Caco-2 (cell line): Measurements from ENCODE around the gene CXorf38. TPM values are rescaled to one million over a fixed set of nuclear protein-coding genes. Genes with fewer than 3 reads are reported as not detected.

Experiments used
- BruUV-seq: library from RNA; stranded (reverse); fragments of 400-500 nt; replicated peaks from 2 replicates; lab custom pipeline; 2021; lab: Mats Ljungman, UMichigan
- CTCF ChIA-PET: fragments of 300-600 bp; sonication (Branson Sonifier 250); formaldehyde crosslinking; loops from one replicate; lab custom pipeline; 2022; ENCODE audit warnings: antibody characterized with exemption; lab: Charles Lee
- POLR2A ChIA-PET: fragments of 300-600 bp; sonication (Branson Sonifier 250); formaldehyde crosslinking; loops from one replicate; lab custom pipeline; 2022; ENCODE audit warnings: antibody characterized with exemption; lab: Charles Lee
- DNase-seq, 2 experiments: peaks; one replicate each; pipeline versions ENCODE4 v3.0.0 to v3.0.0-alpha.2; 2020 to 2022
- H3K27me3 ChIP-seq: replicated peaks from 2 replicates; pipeline ENCODE4 v1.6.0; 2011; ENCODE audit warnings: low read length; ENCODE audit not compliant: control insufficient read depth, insufficient read depth
- H3K36me3 ChIP-seq: 2 replicates; pipeline ENCODE4 v1.5.1; 2011; ENCODE audit warnings: low read length; ENCODE audit not compliant: control insufficient read depth, insufficient read depth
- H3K4me1 ChIP-seq: fragments of 250-450 bp; sonication (Bioruptor Pico); 2 replicates; pipeline ENCODE4 v1.5.1; 2020; ENCODE audit warnings: mild to moderate bottlenecking
- H3K4me3 ChIP-seq: 2 replicates; pipeline ENCODE4 v1.5.1; 2011; ENCODE audit warnings: low read depth, mild to moderate bottlenecking, control low read depth, low read length
- H3K9me3 ChIP-seq: fragments of 250-450 bp; sonication (Bioruptor Pico); 2 replicates; pipeline ENCODE4 v1.5.1; 2020; ENCODE audit warnings: mild to moderate bottlenecking, moderate library complexity
- H3K27ac Mint-ChIP-seq: one replicate; pipeline ENCODE4 v1.8.0; 2022; ENCODE audit warnings: mixed read lengths; ENCODE audit not compliant: unreplicated experiment
- H3K27me3 Mint-ChIP-seq: one replicate; pipeline ENCODE4 v1.8.0; 2022; ENCODE audit warnings: mixed read lengths; ENCODE audit not compliant: insufficient read depth, unreplicated experiment
- H3K36me3 Mint-ChIP-seq: one replicate; pipeline ENCODE4 v1.8.0; 2022; ENCODE audit warnings: mild to moderate bottlenecking, mixed read lengths; ENCODE audit not compliant: insufficient read depth, unreplicated experiment
- H3K4me1 Mint-ChIP-seq: one replicate; pipeline ENCODE4 v1.8.0; 2022; ENCODE audit warnings: low read depth, mixed read lengths; ENCODE audit not compliant: unreplicated experiment
- H3K4me3 Mint-ChIP-seq: one replicate; pipeline ENCODE4 v1.8.0; 2022; ENCODE audit warnings: mild to moderate bottlenecking, moderate library complexity, mixed read lengths; ENCODE audit not compliant: unreplicated experiment
- H3K9me3 Mint-ChIP-seq: one replicate; pipeline ENCODE4 v1.8.0; 2022; ENCODE audit warnings: mixed read lengths; ENCODE audit not compliant: unreplicated experiment
- intact Hi-C: fragments of 100-400 bp; cut with micrococcal nuclease; formaldehyde crosslinking; loops from one replicate; pipeline ENCODE4 v1.10.0; 2022; ENCODE audit not compliant: unreplicated experiment
- total RNA-seq: library from RNA; stranded (reverse); gene quantifications from 2 replicates; pipeline ENCODE4 v1.2.3, GENCODE V29; 2022
- TF ChIP-seq, protein P1 (sequence below), 2 experiments: fragments of 200-600 bp in 1 of 2; IDR thresholded peaks; 1 replicate in 1 of 2; 2 replicates in 1 of 2; pipeline versions ENCODE4 v1.5.1 to v1.8.0; 2011 to 2022; ENCODE audit warnings: antibody characterized with exemption in 1 of 2, control low read depth in 1 of 2, inconsistent platforms in 1 of 2, low read depth in 1 of 2, low read length in 1 of 2, mild to moderate bottlenecking in 1 of 2, moderate library complexity in 1 of 2; ENCODE audit not compliant: insufficient read depth in 1 of 2, severe bottlenecking in 1 of 2, unreplicated experiment in 1 of 2

CXorf38 gene
- total RNA-seq, 1 experiment from 2014 or later, result 8.7 TPM

- Mint-ChIP-seq H3K4me1 (no peaks in the 10 kb centered on the region), H3K4me3 (no peak overlapping the region), H3K27ac (no peak overlapping the region), H3K36me3 (peaks cover 41% of the 10 kb centered on the region), H3K9me3 (no peaks in the 10 kb centered on the region), H3K27me3 (no peaks in the 10 kb centered on the region)
- no peaks in the 10 kb centered on the region for H3K9me3 ChIP-seq
- no peaks in the 10 kb centered on the region for H3K4me1 ChIP-seq
- no peak overlapping the region for H3K4me3 ChIP-seq
- no peak for DNase-seq
- POLR2A ChIA-PET, result no interaction called here
- no TSS peak for BruUV-seq
- no peaks in the 10 kb centered on the region for H3K36me3 ChIP-seq
- intact Hi-C loops, result loop anchor here (5.0 kb wide), 1 partner anchor 74 kb away; the partner anchor contains the start of gene MED14
- CTCF ChIA-PET, result no interaction called here
- H3K27me3 ChIP-seq, result no peaks in the 10 kb centered on the region
- TF ChIP-seq, protein P1, sequence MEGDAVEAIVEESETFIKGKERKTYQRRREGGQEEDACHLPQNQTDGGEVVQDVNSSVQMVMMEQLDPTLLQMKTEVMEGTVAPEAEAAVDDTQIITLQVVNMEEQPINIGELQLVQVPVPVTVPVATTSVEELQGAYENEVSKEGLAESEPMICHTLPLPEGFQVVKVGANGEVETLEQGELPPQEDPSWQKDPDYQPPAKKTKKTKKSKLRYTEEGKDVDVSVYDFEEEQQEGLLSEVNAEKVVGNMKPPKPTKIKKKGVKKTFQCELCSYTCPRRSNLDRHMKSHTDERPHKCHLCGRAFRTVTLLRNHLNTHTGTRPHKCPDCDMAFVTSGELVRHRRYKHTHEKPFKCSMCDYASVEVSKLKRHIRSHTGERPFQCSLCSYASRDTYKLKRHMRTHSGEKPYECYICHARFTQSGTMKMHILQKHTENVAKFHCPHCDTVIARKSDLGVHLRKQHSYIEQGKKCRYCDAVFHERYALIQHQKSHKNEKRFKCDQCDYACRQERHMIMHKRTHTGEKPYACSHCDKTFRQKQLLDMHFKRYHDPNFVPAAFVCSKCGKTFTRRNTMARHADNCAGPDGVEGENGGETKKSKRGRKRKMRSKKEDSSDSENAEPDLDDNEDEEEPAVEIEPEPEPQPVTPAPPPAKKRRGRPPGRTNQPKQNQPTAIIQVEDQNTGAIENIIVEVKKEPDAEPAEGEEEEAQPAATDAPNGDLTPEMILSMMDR (IDR thresholded peaks at IDR 0.05; ENCODE audit: insufficient read depth in 1 of 2, low read depth in 1 of 2, low read length in 1 of 2, severe bottlenecking in 1 of 2, unreplicated experiment in 1 of 2), result no peak
Observed at GRCh38 chrX:40663078-40663740, 15.8 kb upstream of the CXorf38 start.

- DNase-seq, result no peak
- Histone ChIP-seq H3K36me3 (no peaks in the 10 kb centered on the region), H3K4me3 (no peak overlapping the region), H3K27me3 (no peaks in the 10 kb centered on the region), H3K4me1 (no peaks in the 10 kb centered on the region), H3K9me3 (no peaks in the 10 kb centered on the region)
- no TSS peak for BruUV-seq
- H3K4me3 Mint-ChIP-seq, result no peak overlapping the region
- TF ChIP-seq, protein P1 (IDR thresholded peaks at IDR 0.05; ENCODE audit: insufficient read depth in 1 of 2, low read depth in 1 of 2, low read length in 1 of 2, severe bottlenecking in 1 of 2, unreplicated experiment in 1 of 2), result no peak
- H3K27me3 Mint-ChIP-seq, result no peaks in the 10 kb centered on the region
- intact Hi-C loops, result loop anchor here (5.0 kb wide), 1 partner anchor 76 kb away; the partner anchor contains the start of gene MED14
- H3K27ac Mint-ChIP-seq, result no peak overlapping the region
- ChIA-PET POLR2A (no interaction called here), CTCF (no interaction called here)
- no peaks in the 10 kb centered on the region for H3K9me3 Mint-ChIP-seq
- peaks cover 26% of the 10 kb centered on the region for H3K36me3 Mint-ChIP-seq
- H3K4me1 Mint-ChIP-seq, result no peaks in the 10 kb centered on the region
Observed at GRCh38 chrX:40661489-40661888, 14.1 kb upstream of the CXorf38 start.

GRCh38 chrX:40660381-40660780 lies 13.0 kb upstream of the CXorf38 start:
- intact Hi-C loops, result loop anchor here (5.0 kb wide), 1 partner anchor 77 kb away; the partner anchor contains the start of gene MED14
- DNase-seq, result no peak
- Mint-ChIP-seq H3K27ac (no peak overlapping the region), H3K9me3 (no peaks in the 10 kb centered on the region), H3K4me3 (no peak overlapping the region), H3K27me3 (no peaks in the 10 kb centered on the region), H3K36me3 (peaks cover 17% of the 10 kb centered on the region), H3K4me1 (no peaks in the 10 kb centered on the region)
- H3K4me3 ChIP-seq, result no peak overlapping the region
- H3K9me3 ChIP-seq, result no peaks in the 10 kb centered on the region
- TF ChIP-seq, protein P1 (IDR thresholded peaks at IDR 0.05; ENCODE audit: insufficient read depth in 1 of 2, low read depth in 1 of 2, low read length in 1 of 2, severe bottlenecking in 1 of 2, unreplicated experiment in 1 of 2), result no peak
- POLR2A ChIA-PET, result no interaction called here
- H3K36me3 ChIP-seq, result no peaks in the 10 kb centered on the region
- BruUV-seq, result no TSS peak
- CTCF ChIA-PET, result no interaction called here
- H3K4me1 ChIP-seq, result no peaks in the 10 kb centered on the region
- no peaks in the 10 kb centered on the region for H3K27me3 ChIP-seq
